HCT116 (cell line): Measurements from ENCODE around the gene GASK1A.

Experiments
- CTCF ChIP-seq, 3 experiments: fragments of 200-600 bp in 1 of 3; sonication (generic) in 1 of 3; IDR thresholded peaks in 2 of 3; conservative IDR thresholded peaks in 1 of 3; 2 replicates each; pipeline ENCODE4 v1.5.1; 2012 to 2017; ENCODE audit warnings: low read depth in 2 of 3, low read length in 2 of 3, antibody characterized with exemption in 1 of 3, borderline replicate concordance in 1 of 3, control low read depth in 1 of 3, mild to moderate bottlenecking in 1 of 3, mixed read lengths in 1 of 3, mixed run types in 1 of 3, moderate library complexity in 1 of 3; ENCODE audit not compliant: insufficient read depth in 1 of 3
- RAD21 ChIP-seq: IDR thresholded peaks from 2 replicates; pipeline ENCODE4 v1.6.1; 2012; ENCODE audit warnings: low read depth, mild to moderate bottlenecking

- TF ChIP-seq CTCF (IDR thresholded peaks at IDR 0.05 in 2 of 3, conservative IDR thresholded peaks at IDR 0.05 in 1 of 3; ENCODE audit: borderline replicate concordance in 1 of 3, insufficient read depth in 1 of 3, low read depth in 2 of 3, low read length in 2 of 3): no peak
- TF ChIP-seq RAD21: no peak
These were observed 64.1 kb downstream of the GASK1A start for GRCh38 chr3:43043071-43043766.
